Measurements from ENCODE around the gene LORICRIN.
A peak's percentile ranks its signal among the peaks of the same experiment; 100 is the strongest.

Gene LORICRIN

GRCh38 chr1:153253076-153253475 is 6.4 kb upstream of the LORICRIN start:
- no peak for TF ChIP-seq CTCF (IDR thresholded peaks at IDR 0.05; ENCODE audit: borderline replicate concordance, control extremely low read depth, extremely low read depth, insufficient read depth, missing control alignments)
- no peak for DNase-seq (ENCODE audit: low spot score)
- in situ Hi-C loops (cut with MboI; ENCODE audit: low sequenced_read_pairs, unreplicated experiment) = no loop called here

GRCh38 chr1:153253693-153254092 is 5.8 kb upstream of the LORICRIN start:
- in situ Hi-C loops (cut with MboI; ENCODE audit: low sequenced_read_pairs, unreplicated experiment) = no loop called here
- TF ChIP-seq CTCF (IDR thresholded peaks at IDR 0.05; ENCODE audit: borderline replicate concordance, control extremely low read depth, extremely low read depth, insufficient read depth, missing control alignments) = no peak
- no peak for DNase-seq (ENCODE audit: low spot score)

GRCh38 chr1:153260585-153261280 is 1.2 kb downstream of the LORICRIN start:
- in situ Hi-C loops (cut with MboI; ENCODE audit: low sequenced_read_pairs, unreplicated experiment) = no loop called here
- TF ChIP-seq CTCF (IDR thresholded peaks at IDR 0.05; ENCODE audit: borderline replicate concordance, control extremely low read depth, extremely low read depth, insufficient read depth, missing control alignments) = no peak
- DNase-seq (ENCODE audit: low spot score) = peak; percentile 41

GRCh38 chr1:153261281-153262069 is 2.0 kb downstream of the LORICRIN start:
- in situ Hi-C loops (cut with MboI; ENCODE audit: low sequenced_read_pairs, unreplicated experiment) = no loop called here
- TF ChIP-seq CTCF (IDR thresholded peaks at IDR 0.05; ENCODE audit: borderline replicate concordance, control extremely low read depth, extremely low read depth, insufficient read depth, missing control alignments) = no peak
- peak; percentile 50 for DNase-seq (ENCODE audit: low spot score)

GRCh38 chr1:153262070-153262366 is 2.5 kb downstream of the LORICRIN start:
- DNase-seq (ENCODE audit: low spot score) = no peak
- no peak for TF ChIP-seq CTCF (IDR thresholded peaks at IDR 0.05; ENCODE audit: borderline replicate concordance, control extremely low read depth, extremely low read depth, insufficient read depth, missing control alignments)
- in situ Hi-C loops (cut with MboI; ENCODE audit: low sequenced_read_pairs, unreplicated experiment) = no loop called here

- in situ Hi-C loops (cut with MboI; ENCODE audit: low sequenced_read_pairs, unreplicated experiment) = no loop called here
- peak; percentile 41 for DNase-seq (ENCODE audit: low spot score)
- no peak for TF ChIP-seq CTCF (IDR thresholded peaks at IDR 0.05; ENCODE audit: borderline replicate concordance, control extremely low read depth, extremely low read depth, insufficient read depth, missing control alignments)
These were observed 3.1 kb downstream of the LORICRIN start for GRCh38 chr1:153262462-153263157.

All from GM13976 (cell line).